Tibial nerve (tissue), 4 donors: ENCODE data around the gene SPINK8.

Source experiments
- EP300 ChIP-seq, 2 donors: sonication (generic); formaldehyde crosslinking; IDR thresholded peaks; one replicate each; pipeline ENCODE4 v1.6.1; 2017; ENCODE audit warnings: antibody characterized with exemption in 2 of 2, mild to moderate bottlenecking in 1 of 2
- POLR2A ChIP-seq, 2 donors: fragments of 450-650 bp; IDR thresholded peaks; one replicate each; pipeline ENCODE4 v1.6.1; 2017; ENCODE audit warnings: antibody characterized with exemption in 2 of 2, mild to moderate bottlenecking in 2 of 2, moderate library complexity in 2 of 2
- TF ChIP-seq, protein P1 (sequence below), 5 experiments: fragments of 200-600 bp in 3 of 5; fragments of 450-650 bp in 2 of 5; sonication (generic) in 3 of 5; IDR thresholded peaks; one replicate each; pipeline ENCODE4 v1.5.1; 2016 to 2019; ENCODE audit warnings: antibody characterized with exemption in 5 of 5, mild to moderate bottlenecking in 3 of 5, moderate library complexity in 2 of 5

DNA sequence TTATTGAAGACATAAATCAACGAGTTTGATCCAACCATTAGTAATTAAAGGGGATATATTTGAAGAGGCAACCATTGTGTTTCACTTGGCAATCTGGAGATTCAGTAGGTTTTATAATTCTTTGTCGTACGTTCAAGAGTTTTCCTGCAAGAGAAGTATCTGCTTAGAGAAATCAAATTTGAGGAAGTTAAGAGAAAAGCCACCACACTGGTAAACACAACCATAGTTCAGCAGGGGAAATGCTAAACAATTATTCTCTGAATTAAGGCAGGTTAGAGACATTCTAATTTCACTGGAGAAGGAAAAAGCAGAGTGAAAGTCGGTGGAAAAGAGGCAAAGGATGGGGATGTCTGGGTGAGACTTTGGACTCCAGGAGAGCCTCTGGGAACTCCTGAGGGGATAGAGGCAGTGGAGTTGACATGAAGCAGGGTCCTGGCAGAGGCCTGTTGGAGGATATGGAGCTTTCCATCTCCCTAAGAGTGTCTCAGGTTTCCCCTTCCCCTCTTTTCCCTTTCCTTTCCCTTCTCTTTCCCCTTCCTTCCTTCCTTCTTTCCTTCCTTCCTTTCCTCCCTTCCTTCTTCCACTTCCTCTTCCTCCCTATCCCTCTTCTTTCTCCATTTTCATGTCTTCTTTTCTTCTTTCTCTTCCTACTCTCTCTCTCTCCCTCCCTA is 26.5 kb downstream of the SPINK8 start:
- TF ChIP-seq, protein P1, sequence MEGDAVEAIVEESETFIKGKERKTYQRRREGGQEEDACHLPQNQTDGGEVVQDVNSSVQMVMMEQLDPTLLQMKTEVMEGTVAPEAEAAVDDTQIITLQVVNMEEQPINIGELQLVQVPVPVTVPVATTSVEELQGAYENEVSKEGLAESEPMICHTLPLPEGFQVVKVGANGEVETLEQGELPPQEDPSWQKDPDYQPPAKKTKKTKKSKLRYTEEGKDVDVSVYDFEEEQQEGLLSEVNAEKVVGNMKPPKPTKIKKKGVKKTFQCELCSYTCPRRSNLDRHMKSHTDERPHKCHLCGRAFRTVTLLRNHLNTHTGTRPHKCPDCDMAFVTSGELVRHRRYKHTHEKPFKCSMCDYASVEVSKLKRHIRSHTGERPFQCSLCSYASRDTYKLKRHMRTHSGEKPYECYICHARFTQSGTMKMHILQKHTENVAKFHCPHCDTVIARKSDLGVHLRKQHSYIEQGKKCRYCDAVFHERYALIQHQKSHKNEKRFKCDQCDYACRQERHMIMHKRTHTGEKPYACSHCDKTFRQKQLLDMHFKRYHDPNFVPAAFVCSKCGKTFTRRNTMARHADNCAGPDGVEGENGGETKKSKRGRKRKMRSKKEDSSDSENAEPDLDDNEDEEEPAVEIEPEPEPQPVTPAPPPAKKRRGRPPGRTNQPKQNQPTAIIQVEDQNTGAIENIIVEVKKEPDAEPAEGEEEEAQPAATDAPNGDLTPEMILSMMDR (IDR thresholded peaks at IDR 0.05): no peak
- TF ChIP-seq POLR2A (IDR thresholded peaks at IDR 0.05) (no peak), EP300 (IDR thresholded peaks at IDR 0.05) (no peak)
